Measurements from ENCODE around the gene FAM135A. TPM values are rescaled to one million over a fixed set of nuclear protein-coding genes. Genes with fewer than 3 reads are reported as not detected.
"Not testable (repeated sequence)": the region's sequence is repeated elsewhere in the genome, so short reads cannot be mapped to it uniquely, and the experiment has no call there.

FAM135A gene
- total RNA-seq, 4 donors from 2014 or later, result 17.1 to 99.5 (median 35.8) TPM

- TF ChIP-seq, protein P1, sequence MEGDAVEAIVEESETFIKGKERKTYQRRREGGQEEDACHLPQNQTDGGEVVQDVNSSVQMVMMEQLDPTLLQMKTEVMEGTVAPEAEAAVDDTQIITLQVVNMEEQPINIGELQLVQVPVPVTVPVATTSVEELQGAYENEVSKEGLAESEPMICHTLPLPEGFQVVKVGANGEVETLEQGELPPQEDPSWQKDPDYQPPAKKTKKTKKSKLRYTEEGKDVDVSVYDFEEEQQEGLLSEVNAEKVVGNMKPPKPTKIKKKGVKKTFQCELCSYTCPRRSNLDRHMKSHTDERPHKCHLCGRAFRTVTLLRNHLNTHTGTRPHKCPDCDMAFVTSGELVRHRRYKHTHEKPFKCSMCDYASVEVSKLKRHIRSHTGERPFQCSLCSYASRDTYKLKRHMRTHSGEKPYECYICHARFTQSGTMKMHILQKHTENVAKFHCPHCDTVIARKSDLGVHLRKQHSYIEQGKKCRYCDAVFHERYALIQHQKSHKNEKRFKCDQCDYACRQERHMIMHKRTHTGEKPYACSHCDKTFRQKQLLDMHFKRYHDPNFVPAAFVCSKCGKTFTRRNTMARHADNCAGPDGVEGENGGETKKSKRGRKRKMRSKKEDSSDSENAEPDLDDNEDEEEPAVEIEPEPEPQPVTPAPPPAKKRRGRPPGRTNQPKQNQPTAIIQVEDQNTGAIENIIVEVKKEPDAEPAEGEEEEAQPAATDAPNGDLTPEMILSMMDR (IDR thresholded peaks at IDR 0.05), result no peak
- TF ChIP-seq POLR2A (IDR thresholded peaks at IDR 0.05), result no peak
- Histone ChIP-seq H3K4me3 (no peak overlapping the region), H3K4me1 (no peaks in the 10 kb centered on the region), H3K27me3 (no peaks in the 10 kb centered on the region), H3K36me3 (no peaks in the 10 kb centered on the region), H3K9me3 (no peaks in the 10 kb centered on the region), H3K27ac (no peak overlapping the region)
- DNase-seq, result no peak
- intact Hi-C loops (cut with DNase I; ENCODE audit: low total_unique reads), result no loop called here
Observed at GRCh38 chr6:70494833-70495232, 81.5 kb downstream of the FAM135A start.

DNA sequence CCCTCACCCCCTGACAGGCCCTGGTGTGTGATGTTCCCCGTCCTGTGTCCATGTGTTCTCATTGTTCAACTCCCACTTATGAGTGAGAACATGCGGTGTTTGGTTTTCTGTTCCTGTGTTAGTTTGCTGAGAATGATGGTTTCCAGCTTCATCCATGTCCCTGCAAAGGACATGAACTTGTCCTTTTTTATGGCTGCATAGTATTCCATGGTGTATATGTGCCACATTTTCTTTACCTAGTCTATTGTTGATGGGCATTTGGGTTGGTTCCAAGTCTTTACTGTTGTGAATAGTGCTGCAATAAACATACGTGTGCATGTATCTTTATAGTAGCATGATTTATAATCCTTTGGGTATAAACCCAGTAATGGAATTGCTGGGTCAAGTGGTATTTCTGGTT, 82.5 kb downstream of the FAM135A start:
- DNase-seq; intact Hi-C loops (cut with DNase I; ENCODE audit: low total_unique reads): not testable (repeated sequence)

GRCh38 chr6:70502484-70502883, 89.2 kb downstream of the FAM135A start:
- Histone ChIP-seq H3K27me3 (no peaks in the 10 kb centered on the region), H3K4me3 (no peak overlapping the region), H3K36me3 (peaks cover 0 to 2% of the 10 kb centered on the region in 2 donors), H3K9me3 (no peaks in the 10 kb centered on the region), H3K4me1 (no peaks in the 10 kb centered on the region), H3K27ac (no peak overlapping the region)
- TF ChIP-seq POLR2A (IDR thresholded peaks at IDR 0.05), result no peak
- TF ChIP-seq, protein P1 (IDR thresholded peaks at IDR 0.05), result no peak
- intact Hi-C loops (cut with DNase I; ENCODE audit: low total_unique reads), result no loop called here
- DNase-seq, result no peak

More for the DNA sequence above, 82.5 kb downstream of the FAM135A start:
- not testable (repeated sequence) for H3K9me3 ChIP-seq, H3K27me3 ChIP-seq, H3K27ac ChIP-seq, H3K4me3 ChIP-seq, H3K36me3 ChIP-seq, H3K4me1 ChIP-seq

DNA sequence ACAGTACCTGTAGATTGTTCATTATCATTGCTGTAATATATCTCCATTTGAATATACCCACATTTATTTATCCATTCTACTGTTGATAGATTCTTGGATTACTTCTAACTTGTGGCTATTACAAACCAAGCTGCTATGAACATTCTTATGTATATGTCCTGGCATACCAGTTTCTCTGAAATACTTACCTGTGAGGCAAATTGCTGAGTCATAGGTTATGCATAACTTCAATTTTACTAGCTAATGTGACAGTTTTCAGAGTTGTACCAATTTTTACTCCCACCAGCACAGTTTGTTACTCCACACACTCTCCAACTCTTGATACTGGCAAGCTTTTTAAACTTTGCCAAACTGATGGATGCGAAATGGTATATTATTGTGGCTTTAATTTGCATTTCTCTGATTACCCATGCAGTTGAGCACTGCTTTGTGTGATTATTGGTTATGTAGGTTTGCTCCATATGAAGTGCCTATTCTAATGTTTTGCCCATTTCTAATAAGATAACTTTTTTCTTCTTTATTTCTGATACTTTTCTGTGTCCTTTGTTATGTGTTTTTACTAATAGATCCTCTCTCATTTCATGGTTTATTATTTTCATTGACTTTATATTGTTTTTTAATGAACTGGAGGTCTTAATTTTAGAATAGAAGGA, 90.6 kb downstream of the FAM135A start:
- Histone ChIP-seq H3K27ac (no peak overlapping the region), H3K4me1 (no peaks in the 10 kb centered on the region), H3K9me3 (no peaks in the 10 kb centered on the region), H3K36me3 (peaks cover 0 to 2% of the 10 kb centered on the region in 2 donors), H3K4me3 (no peak overlapping the region), H3K27me3 (no peaks in the 10 kb centered on the region)
- intact Hi-C loops (cut with DNase I; ENCODE audit: low total_unique reads), result no loop called here
- no peak for TF ChIP-seq POLR2A (IDR thresholded peaks at IDR 0.05)
- TF ChIP-seq, protein P1 (IDR thresholded peaks at IDR 0.05), result no peak
- no peak for DNase-seq

- no peaks in the 10 kb centered on the region for H3K9me3 ChIP-seq
- H3K27me3 ChIP-seq, result no peaks in the 10 kb centered on the region
- H3K4me1 ChIP-seq, result no peaks in the 10 kb centered on the region
- intact Hi-C loops (cut with DNase I; ENCODE audit: low total_unique reads), result no loop called here
- H3K36me3 ChIP-seq, result peaks cover 0 to 2% of the 10 kb centered on the region in 2 donors
- no peak overlapping the region for H3K4me3 ChIP-seq
- no peak overlapping the region for H3K27ac ChIP-seq
- no peak for DNase-seq
- TF ChIP-seq POLR2A (IDR thresholded peaks at IDR 0.05), result no peak
- TF ChIP-seq, protein P1 (IDR thresholded peaks at IDR 0.05), result no peak
Observed at GRCh38 chr6:70506321-70506720, 93.0 kb downstream of the FAM135A start.

Measured in uterus (tissue), 4 donors.